NB4 (cell line): ENCODE results near the gene CDH10.

Experiments used
- CTCF ChIP-seq: IDR thresholded peaks from one replicate; pipeline ENCODE4 v1.5.1; 2012; ENCODE audit warnings: low read depth, low read length
- POLR2A ChIP-seq: IDR thresholded peaks from 2 replicates; pipeline ENCODE4 v1.6.1; 2011; ENCODE audit warnings: mild to moderate bottlenecking; ENCODE audit not compliant: insufficient read length; ENCODE audit errors: extremely low read depth
- TF ChIP-seq, protein P1 (sequence below): IDR thresholded peaks from 2 replicates; pipeline ENCODE4 v1.6.1; 2011; ENCODE audit warnings: low read depth, low read length

GRCh38 chr5:24505258-24505657 lies 139.5 kb downstream of the CDH10 start:
- TF ChIP-seq POLR2A (no peak), CTCF (no peak)
- TF ChIP-seq, protein P1, sequence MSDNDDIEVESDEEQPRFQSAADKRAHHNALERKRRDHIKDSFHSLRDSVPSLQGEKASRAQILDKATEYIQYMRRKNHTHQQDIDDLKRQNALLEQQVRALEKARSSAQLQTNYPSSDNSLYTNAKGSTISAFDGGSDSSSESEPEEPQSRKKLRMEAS, result no peak
